ENCODE data around the gene AIMP2.
"Not testable (repeated sequence)": the region's sequence is repeated elsewhere in the genome, so short reads cannot be mapped to it uniquely, and the experiment has no call there.

The AIMP2 gene

GRCh38 chr7:6010370-6010769, 1.3 kb downstream of the AIMP2 start:
- Histone ChIP-seq H3K27ac (ENCODE audit: low read length) (peak overlapping the region; percentile 29), H3K4me1 (ENCODE audit: control insufficient read depth in 1 of 2, insufficient read depth in 2 of 2, low read length in 2 of 2) (peaks cover 0 to 28% of the 10 kb centered on the region in 2 donors)
- not testable (repeated sequence) for H3K4me3 ChIP-seq (ENCODE audit: low read depth in 1 of 2, low read length in 2 of 2); H3K27me3 ChIP-seq (ENCODE audit: low read depth, low read length); H3K36me3 ChIP-seq (ENCODE audit: control insufficient read depth in 1 of 2, insufficient read depth in 2 of 2, low read length in 2 of 2); H3K9me3 ChIP-seq (ENCODE audit: control insufficient read depth in 1 of 2, low read length in 2 of 2)

- H3K27me3 ChIP-seq (ENCODE audit: low read depth, low read length) = no peaks in the 10 kb centered on the region
- H3K36me3 ChIP-seq (ENCODE audit: control insufficient read depth in 1 of 2, insufficient read depth in 2 of 2, low read length in 2 of 2) = peaks cover 9 to 16% of the 10 kb centered on the region in 2 donors
- no peaks in the 10 kb centered on the region for H3K9me3 ChIP-seq (ENCODE audit: control insufficient read depth in 1 of 2, low read length in 2 of 2)
- no peak overlapping the region for H3K4me3 ChIP-seq (ENCODE audit: low read depth in 1 of 2, low read length in 2 of 2)
- H3K4me1 ChIP-seq (ENCODE audit: control insufficient read depth in 1 of 2, insufficient read depth in 2 of 2, low read length in 2 of 2) = peaks cover 0 to 40% of the 10 kb centered on the region in 2 donors
- peak overlapping the region; percentile 47 for H3K27ac ChIP-seq (ENCODE audit: low read length)
Measured at GRCh38 chr7:6011541-6011940, 2.5 kb downstream of the AIMP2 start.

GRCh38 chr7:6012355-6013104, 3.5 kb downstream of the AIMP2 start:
- H3K27ac ChIP-seq (ENCODE audit: low read length) = peak overlapping the region; percentile 47
- no peaks in the 10 kb centered on the region for H3K27me3 ChIP-seq (ENCODE audit: low read depth, low read length)
- H3K4me1 ChIP-seq (ENCODE audit: control insufficient read depth in 1 of 2, insufficient read depth in 2 of 2, low read length in 2 of 2) = peaks cover 0 to 40% of the 10 kb centered on the region in 2 donors
- no peak overlapping the region for H3K4me3 ChIP-seq (ENCODE audit: low read depth in 1 of 2, low read length in 2 of 2)
- H3K36me3 ChIP-seq (ENCODE audit: control insufficient read depth in 1 of 2, insufficient read depth in 2 of 2, low read length in 2 of 2) = peaks cover 15 to 25% of the 10 kb centered on the region in 2 donors
- no peaks in the 10 kb centered on the region for H3K9me3 ChIP-seq (ENCODE audit: control insufficient read depth in 1 of 2, low read length in 2 of 2)

GRCh38 chr7:6015917-6016652, 7.0 kb downstream of the AIMP2 start:
- H3K27me3 ChIP-seq (ENCODE audit: low read depth, low read length) = no peaks in the 10 kb centered on the region
- H3K36me3 ChIP-seq (ENCODE audit: control insufficient read depth in 1 of 2, insufficient read depth in 2 of 2, low read length in 2 of 2) = peaks cover 33 to 53% of the 10 kb centered on the region in 2 donors
- H3K9me3 ChIP-seq (ENCODE audit: control insufficient read depth in 1 of 2, low read length in 2 of 2) = no peaks in the 10 kb centered on the region
- H3K4me1 ChIP-seq (ENCODE audit: control insufficient read depth in 1 of 2, insufficient read depth in 2 of 2, low read length in 2 of 2) = peaks cover 0 to 27% of the 10 kb centered on the region in 2 donors
- H3K27ac ChIP-seq (ENCODE audit: low read length) = peak overlapping the region; percentile 49
- no peak overlapping the region for H3K4me3 ChIP-seq (ENCODE audit: low read depth in 1 of 2, low read length in 2 of 2)

GRCh38 chr7:6016653-6016966, 7.5 kb downstream of the AIMP2 start:
- H3K9me3 ChIP-seq (ENCODE audit: control insufficient read depth in 1 of 2, low read length in 2 of 2) = no peaks in the 10 kb centered on the region
- H3K27me3 ChIP-seq (ENCODE audit: low read depth, low read length) = no peaks in the 10 kb centered on the region
- no peak overlapping the region for H3K27ac ChIP-seq (ENCODE audit: low read length)
- H3K36me3 ChIP-seq (ENCODE audit: control insufficient read depth in 1 of 2, insufficient read depth in 2 of 2, low read length in 2 of 2) = peaks cover 35 to 53% of the 10 kb centered on the region in 2 donors
- no peak overlapping the region for H3K4me3 ChIP-seq (ENCODE audit: low read depth in 1 of 2, low read length in 2 of 2)
- peaks cover 0 to 23% of the 10 kb centered on the region in 2 donors for H3K4me1 ChIP-seq (ENCODE audit: control insufficient read depth in 1 of 2, insufficient read depth in 2 of 2, low read length in 2 of 2)

- Histone ChIP-seq H3K36me3 (ENCODE audit: control insufficient read depth in 1 of 2, insufficient read depth in 2 of 2, low read length in 2 of 2) (peaks cover 63 to 88% of the 10 kb centered on the region in 2 donors), H3K4me1 (ENCODE audit: control insufficient read depth in 1 of 2, insufficient read depth in 2 of 2, low read length in 2 of 2) (peaks cover 0 to 9% of the 10 kb centered on the region in 2 donors)
Measured at GRCh38 chr7:6020371-6021286, 11.6 kb downstream of the AIMP2 start.

GRCh38 chr7:6022707-6023106, 13.6 kb downstream of the AIMP2 start:
- H3K4me3 ChIP-seq (ENCODE audit: low read depth in 1 of 2, low read length in 2 of 2) = no peak overlapping the region
- peaks cover 46 to 91% of the 10 kb centered on the region in 2 donors for H3K36me3 ChIP-seq (ENCODE audit: control insufficient read depth in 1 of 2, insufficient read depth in 2 of 2, low read length in 2 of 2)
- no peaks in the 10 kb centered on the region for H3K27me3 ChIP-seq (ENCODE audit: low read depth, low read length)
- no peaks in the 10 kb centered on the region for H3K4me1 ChIP-seq (ENCODE audit: control insufficient read depth in 1 of 2, insufficient read depth in 2 of 2, low read length in 2 of 2)
- H3K9me3 ChIP-seq (ENCODE audit: control insufficient read depth in 1 of 2, low read length in 2 of 2) = no peaks in the 10 kb centered on the region
- H3K27ac ChIP-seq (ENCODE audit: low read length) = no peak overlapping the region

More at GRCh38 chr7:6020371-6021286, 11.6 kb downstream of the AIMP2 start:
- Histone ChIP-seq H3K4me3 (ENCODE audit: low read depth in 1 of 2, low read length in 2 of 2) (no peak overlapping the region), H3K9me3 (ENCODE audit: control insufficient read depth in 1 of 2, low read length in 2 of 2) (no peaks in the 10 kb centered on the region), H3K27ac (ENCODE audit: low read length) (no peak overlapping the region), H3K27me3 (ENCODE audit: low read depth, low read length) (no peaks in the 10 kb centered on the region)

GRCh38 chr7:6023974-6024435, 14.9 kb downstream of the AIMP2 start:
- peak overlapping the region; percentile 0 for H3K27ac ChIP-seq (ENCODE audit: low read length)
- H3K4me3 ChIP-seq (ENCODE audit: low read depth in 1 of 2, low read length in 2 of 2) = no peak overlapping the region
- H3K27me3 ChIP-seq (ENCODE audit: low read depth, low read length) = no peaks in the 10 kb centered on the region
- no peaks in the 10 kb centered on the region for H3K9me3 ChIP-seq (ENCODE audit: control insufficient read depth in 1 of 2, low read length in 2 of 2)
- H3K4me1 ChIP-seq (ENCODE audit: control insufficient read depth in 1 of 2, insufficient read depth in 2 of 2, low read length in 2 of 2) = no peaks in the 10 kb centered on the region
- H3K36me3 ChIP-seq (ENCODE audit: control insufficient read depth in 1 of 2, insufficient read depth in 2 of 2, low read length in 2 of 2) = peaks cover 50 to 93% of the 10 kb centered on the region in 2 donors

GRCh38 chr7:6026011-6026819, 17.1 kb downstream of the AIMP2 start:
- Histone ChIP-seq H3K4me3 (ENCODE audit: low read depth in 1 of 2, low read length in 2 of 2) (peak overlapping the region; percentile 9 to 38), H3K36me3 (ENCODE audit: control insufficient read depth in 1 of 2, insufficient read depth in 2 of 2, low read length in 2 of 2) (peaks cover 40 to 83% of the 10 kb centered on the region in 2 donors), H3K4me1 (ENCODE audit: control insufficient read depth in 1 of 2, insufficient read depth in 2 of 2, low read length in 2 of 2) (no peaks in the 10 kb centered on the region), H3K27ac (ENCODE audit: low read length) (peak overlapping the region; percentile 84), H3K9me3 (ENCODE audit: control insufficient read depth in 1 of 2, low read length in 2 of 2) (no peaks in the 10 kb centered on the region), H3K27me3 (ENCODE audit: low read depth, low read length) (no peaks in the 10 kb centered on the region)

GRCh38 chr7:6026820-6027311, 17.8 kb downstream of the AIMP2 start:
- Histone ChIP-seq H3K36me3 (ENCODE audit: control insufficient read depth in 1 of 2, insufficient read depth in 2 of 2, low read length in 2 of 2) (peaks cover 41 to 79% of the 10 kb centered on the region in 2 donors), H3K27me3 (ENCODE audit: low read depth, low read length) (no peaks in the 10 kb centered on the region), H3K27ac (ENCODE audit: low read length) (peak overlapping the region; percentile 84), H3K4me1 (ENCODE audit: control insufficient read depth in 1 of 2, insufficient read depth in 2 of 2, low read length in 2 of 2) (no peaks in the 10 kb centered on the region), H3K9me3 (ENCODE audit: control insufficient read depth in 1 of 2, low read length in 2 of 2) (no peaks in the 10 kb centered on the region), H3K4me3 (ENCODE audit: low read depth in 1 of 2, low read length in 2 of 2) (peak overlapping the region in 1 of 2 donors; percentile 38)
